Esophagus squamous epithelium (tissue), 5 donors: ENCODE measurements around the gene HECTD3. TPM values are rescaled to one million over a fixed set of nuclear protein-coding genes. Genes with fewer than 3 reads are reported as not detected.

Experiments
- DNase-seq: peaks from one replicate; lab custom pipeline; 2025; lab: John Stamatoyannopoulos, UW
- H3K27ac ChIP-seq, 4 donors: fragments of 200-600 bp; sonication (generic); one replicate each; pipeline ENCODE4 v1.5.1; 2016 to 2019; ENCODE audit warnings: mild to moderate bottlenecking in 1 of 4
- H3K27me3 ChIP-seq, 4 donors: fragments of 200-600 bp; sonication (generic); 1 replicate in 3 of 4; 2 replicates in 1 of 4; pipeline versions ENCODE4 v1.5.1 to v1.6.0; 2017 to 2021; ENCODE audit warnings: antibody characterized with exemption in 1 of 4
- H3K36me3 ChIP-seq, 3 donors: fragments of 200-600 bp; sonication (generic); one replicate each; pipeline ENCODE4 v1.5.1; 2016 to 2019
- H3K4me1 ChIP-seq, 3 donors: fragments of 200-600 bp; sonication (generic); one replicate each; pipeline ENCODE4 v1.5.1; 2017 to 2019
- H3K4me3 ChIP-seq, 4 donors: fragments of 200-600 bp; sonication (generic); 1 replicate in 3 of 4; 2 replicates in 1 of 4; pipeline ENCODE4 v1.5.1; 2016 to 2019; ENCODE audit warnings: mild to moderate bottlenecking in 2 of 4, moderate library complexity in 1 of 4
- H3K9me3 ChIP-seq, 3 donors: fragments of 200-600 bp; sonication (generic); one replicate each; pipeline ENCODE4 v1.5.1; 2016 to 2019
- POLR2A ChIP-seq, 4 donors: fragments of 450-650 bp; IDR thresholded peaks; one replicate each; pipeline ENCODE4 v1.6.1; 2017; ENCODE audit warnings: antibody characterized with exemption in 4 of 4, mild to moderate bottlenecking in 4 of 4, moderate library complexity in 3 of 4
- WGBS, 2 donors: methylation state at CpG; one replicate each; pipeline ENCODE4 v1.1.5; 2018; 5-methylcytosine and 5-hydroxymethylcytosine counted together
- intact Hi-C: fragments of 100-400 bp; cut with DNase I; formaldehyde crosslinking; loops from one replicate; pipeline ENCODE4 v1.15.0; 2022
- total RNA-seq, 4 donors: library from RNA; depleted of rRNA; stranded (reverse); fragments of >200 nt; gene quantifications; one replicate each; pipeline ENCODE4 v1.1.0, GENCODE V29; 2016
- TF ChIP-seq, protein P1 (sequence below), 6 experiments: fragments of 450-650 bp in 4 of 6; fragments of 200-600 bp in 2 of 6; sonication (generic) in 2 of 6; IDR thresholded peaks; one replicate each; pipeline ENCODE4 v1.5.1; 2016 to 2019; ENCODE audit warnings: antibody characterized with exemption in 6 of 6, mild to moderate bottlenecking in 4 of 6, moderate library complexity in 4 of 6
- donor health status: DM: yes; HTN: yes; CAD: no.

Gene HECTD3
- total RNA-seq, 4 donors from 2014 or later: 25.3 to 42.2 (median 28.2) TPM

- Histone ChIP-seq H3K27ac (no peak overlapping the region), H3K9me3 (no peaks in the 10 kb centered on the region), H3K27me3 (no peaks in the 10 kb centered on the region), H3K4me1 (peaks cover 0 to 8% (median 0%) of the 10 kb centered on the region in 3 donors), H3K36me3 (peaks cover 0 to 15% (median 0%) of the 10 kb centered on the region in 3 donors), H3K4me3 (no peak overlapping the region)
- no peak for DNase-seq
- TF ChIP-seq, protein P1, sequence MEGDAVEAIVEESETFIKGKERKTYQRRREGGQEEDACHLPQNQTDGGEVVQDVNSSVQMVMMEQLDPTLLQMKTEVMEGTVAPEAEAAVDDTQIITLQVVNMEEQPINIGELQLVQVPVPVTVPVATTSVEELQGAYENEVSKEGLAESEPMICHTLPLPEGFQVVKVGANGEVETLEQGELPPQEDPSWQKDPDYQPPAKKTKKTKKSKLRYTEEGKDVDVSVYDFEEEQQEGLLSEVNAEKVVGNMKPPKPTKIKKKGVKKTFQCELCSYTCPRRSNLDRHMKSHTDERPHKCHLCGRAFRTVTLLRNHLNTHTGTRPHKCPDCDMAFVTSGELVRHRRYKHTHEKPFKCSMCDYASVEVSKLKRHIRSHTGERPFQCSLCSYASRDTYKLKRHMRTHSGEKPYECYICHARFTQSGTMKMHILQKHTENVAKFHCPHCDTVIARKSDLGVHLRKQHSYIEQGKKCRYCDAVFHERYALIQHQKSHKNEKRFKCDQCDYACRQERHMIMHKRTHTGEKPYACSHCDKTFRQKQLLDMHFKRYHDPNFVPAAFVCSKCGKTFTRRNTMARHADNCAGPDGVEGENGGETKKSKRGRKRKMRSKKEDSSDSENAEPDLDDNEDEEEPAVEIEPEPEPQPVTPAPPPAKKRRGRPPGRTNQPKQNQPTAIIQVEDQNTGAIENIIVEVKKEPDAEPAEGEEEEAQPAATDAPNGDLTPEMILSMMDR (IDR thresholded peaks at IDR 0.05): no peak
- intact Hi-C loops: no loop called here
- WGBS, 2 donors: 79 to 92% methylated on average over 5 of the region's 5 CpGs
Measured at GRCh38 chr1:45047032-45047431, 35.9 kb upstream of the HECTD3 start.

- TF ChIP-seq POLR2A (IDR thresholded peaks at IDR 0.05): no peak
- TF ChIP-seq, protein P1 (IDR thresholded peaks at IDR 0.05): no peak
- Histone ChIP-seq H3K9me3 (no peaks in the 10 kb centered on the region), H3K4me3 (no peak overlapping the region), H3K27me3 (no peaks in the 10 kb centered on the region), H3K36me3 (peaks cover 0 to 15% (median 0%) of the 10 kb centered on the region in 3 donors), H3K4me1 (no peaks in the 10 kb centered on the region), H3K27ac (no peak overlapping the region)
- 90 to 100% methylated on average over 1 of the region's 1 CpG for WGBS, 2 donors
- no peak for DNase-seq
- intact Hi-C loops: no loop called here
Measured at GRCh38 chr1:45044916-45045315, 33.8 kb upstream of the HECTD3 start.

GRCh38 chr1:45043094-45043493 lies 32.0 kb upstream of the HECTD3 start:
- no peaks in the 10 kb centered on the region for H3K27me3 ChIP-seq
- no peak overlapping the region for H3K4me3 ChIP-seq
- H3K4me1 ChIP-seq: peaks cover 0 to 2% (median 0%) of the 10 kb centered on the region in 3 donors
- intact Hi-C loops: no loop called here
- H3K36me3 ChIP-seq: peaks cover 0 to 15% (median 0%) of the 10 kb centered on the region in 3 donors
- DNase-seq: no peak
- H3K27ac ChIP-seq: no peak overlapping the region
- no peaks in the 10 kb centered on the region for H3K9me3 ChIP-seq
- TF ChIP-seq POLR2A (IDR thresholded peaks at IDR 0.05): no peak
- TF ChIP-seq, protein P1 (IDR thresholded peaks at IDR 0.05): no peak
- 78 to 88% methylated on average over 4 of the region's 5 CpGs for WGBS, 2 donors

GRCh38 chr1:45040297-45040696 lies 29.2 kb upstream of the HECTD3 start:
- peaks cover 0 to 15% (median 0%) of the 10 kb centered on the region in 3 donors for H3K4me1 ChIP-seq
- TF ChIP-seq POLR2A (IDR thresholded peaks at IDR 0.05): no peak
- TF ChIP-seq, protein P1 (IDR thresholded peaks at IDR 0.05): no peak
- no peaks in the 10 kb centered on the region for H3K9me3 ChIP-seq
- intact Hi-C loops: no loop called here
- WGBS, 2 donors: 91 to 96% methylated on average over 5 of the region's 5 CpGs
- H3K4me3 ChIP-seq: no peak overlapping the region
- peaks cover 0 to 21% (median 0%) of the 10 kb centered on the region in 3 donors for H3K36me3 ChIP-seq
- no peak for DNase-seq
- H3K27ac ChIP-seq: no peak overlapping the region
- no peaks in the 10 kb centered on the region for H3K27me3 ChIP-seq

GRCh38 chr1:45038661-45039364 lies 27.7 kb upstream of the HECTD3 start:
- intact Hi-C loops: no loop called here

More at GRCh38 chr1:45038661-45039364, 27.7 kb upstream of the HECTD3 start:
- no peak overlapping the region for H3K27ac ChIP-seq
- no peaks in the 10 kb centered on the region for H3K27me3 ChIP-seq
- WGBS, 2 donors: 89 to 93% methylated on average over 7 to 8 of the region's 8 CpGs
- TF ChIP-seq, protein P1 (IDR thresholded peaks at IDR 0.05): no peak
- TF ChIP-seq POLR2A (IDR thresholded peaks at IDR 0.05): no peak
- H3K36me3 ChIP-seq: peaks cover 0 to 21% (median 0%) of the 10 kb centered on the region in 3 donors
- no peaks in the 10 kb centered on the region for H3K9me3 ChIP-seq
- no peak for DNase-seq
- H3K4me1 ChIP-seq: peaks cover 0 to 15% (median 0%) of the 10 kb centered on the region in 3 donors
- H3K4me3 ChIP-seq: no peak overlapping the region
